ENCODE results near the gene ABCC4. TPM values are rescaled to one million over a fixed set of nuclear protein-coding genes. Genes with fewer than 3 reads are reported as not detected.
A peak's percentile ranks its signal among the peaks of the same experiment; 100 is the strongest.
"Not testable (repeated sequence)": the region's sequence is repeated elsewhere in the genome, so short reads cannot be mapped to it uniquely, and the experiment has no call there.

Gene ABCC4
- total RNA-seq, 1 experiment from 2014 or later = 25.7 TPM

- Histone ChIP-seq H3K27ac (no peak overlapping the region), H3K36me3 (no peaks in the 10 kb centered on the region), H3K4me1 (no peaks in the 10 kb centered on the region), H3K4me3 (no peak overlapping the region), H3K9me3 (replicated peaks) (no peaks in the 10 kb centered on the region), H3K27me3 (no peaks in the 10 kb centered on the region)
- no peak for DNase-seq
Observed at GRCh38 chr13:95317039-95317989, 16.1 kb upstream of the ABCC4 start.

GRCh38 chr13:95315752-95316151 is 14.5 kb upstream of the ABCC4 start:
- H3K4me3 ChIP-seq = no peak overlapping the region
- no peak for DNase-seq
- no peaks in the 10 kb centered on the region for H3K9me3 ChIP-seq (replicated peaks)
- H3K27me3 ChIP-seq = no peaks in the 10 kb centered on the region
- no peak overlapping the region for H3K27ac ChIP-seq
- H3K36me3 ChIP-seq = no peaks in the 10 kb centered on the region
- H3K4me1 ChIP-seq = no peaks in the 10 kb centered on the region

GRCh38 chr13:95307507-95307906 is 6.3 kb upstream of the ABCC4 start:
- Histone ChIP-seq H3K4me1 (no peaks in the 10 kb centered on the region), H3K4me3 (no peak overlapping the region), H3K9me3 (replicated peaks) (0 out of 2 replicates have a peak, but pooled peaks cover 2% of the 10 kb centered on the region), H3K27ac (no peak overlapping the region), H3K36me3 (no peaks in the 10 kb centered on the region), H3K27me3 (no peaks in the 10 kb centered on the region)
- no peak for DNase-seq

- no peaks in the 10 kb centered on the region for H3K4me1 ChIP-seq
- no peaks in the 10 kb centered on the region for H3K27me3 ChIP-seq
- no peaks in the 10 kb centered on the region for H3K36me3 ChIP-seq
- no peak overlapping the region for H3K27ac ChIP-seq
- H3K4me3 ChIP-seq = no peak overlapping the region
- 0 out of 2 replicates have a peak, but pooled peaks cover 2% of the 10 kb centered on the region for H3K9me3 ChIP-seq (replicated peaks)
- no peak for DNase-seq
Observed at GRCh38 chr13:95304453-95304852, 3.2 kb upstream of the ABCC4 start.

- Histone ChIP-seq H3K27ac (peak overlapping the region; percentile 72), H3K27me3 (no peaks in the 10 kb centered on the region), H3K4me1 (no peaks in the 10 kb centered on the region)
Observed at GRCh38 chr13:95301968-95302393, 730 bp upstream of the ABCC4 start.

GRCh38 chr13:95300625-95301182 is 547 bp downstream of the ABCC4 start:
- H3K27me3 ChIP-seq = no peaks in the 10 kb centered on the region
- H3K27ac ChIP-seq = peak overlapping the region; percentile 72
- peak; percentile 78 to 80 for DNase-seq

More at GRCh38 chr13:95301968-95302393, 730 bp upstream of the ABCC4 start:
- 0 out of 2 replicates have a peak, but pooled peaks cover 2% of the 10 kb centered on the region for H3K9me3 ChIP-seq (replicated peaks)
- DNase-seq = no peak
- H3K36me3 ChIP-seq = no peaks in the 10 kb centered on the region
- H3K4me3 ChIP-seq = peak overlapping the region; percentile 94

GRCh38 chr13:95298971-95299621 is 2.2 kb downstream of the ABCC4 start:
- H3K4me1 ChIP-seq = no peaks in the 10 kb centered on the region
- no peak for DNase-seq
- no peak overlapping the region for H3K27ac ChIP-seq
- no peaks in the 10 kb centered on the region for H3K36me3 ChIP-seq
- H3K4me3 ChIP-seq = no peak overlapping the region
- H3K9me3 ChIP-seq (replicated peaks) = 0 out of 2 replicates have a peak, but pooled peaks cover 2% of the 10 kb centered on the region
- no peaks in the 10 kb centered on the region for H3K27me3 ChIP-seq

More at GRCh38 chr13:95300625-95301182, 547 bp downstream of the ABCC4 start:
- H3K4me3 ChIP-seq = peak overlapping the region; percentile 94
- 0 out of 2 replicates have a peak, but pooled peaks cover 2% of the 10 kb centered on the region for H3K9me3 ChIP-seq (replicated peaks)
- H3K36me3 ChIP-seq = no peaks in the 10 kb centered on the region
- no peaks in the 10 kb centered on the region for H3K4me1 ChIP-seq

GRCh38 chr13:95298169-95298965 is 2.9 kb downstream of the ABCC4 start:
- Histone ChIP-seq H3K27me3 (no peaks in the 10 kb centered on the region), H3K36me3 (no peaks in the 10 kb centered on the region), H3K4me1 (no peaks in the 10 kb centered on the region), H3K27ac (no peak overlapping the region), H3K4me3 (no peak overlapping the region), H3K9me3 (replicated peaks) (0 out of 2 replicates have a peak, but pooled peaks cover 2% of the 10 kb centered on the region)
- DNase-seq = no peak

GRCh38 chr13:95296326-95296925 is 4.8 kb downstream of the ABCC4 start:
- Histone ChIP-seq H3K4me1 (no peaks in the 10 kb centered on the region), H3K36me3 (no peaks in the 10 kb centered on the region), H3K9me3 (replicated peaks) (no peaks in the 10 kb centered on the region), H3K27me3 (no peaks in the 10 kb centered on the region), H3K4me3 (no peak overlapping the region), H3K27ac (no peak overlapping the region)
- DNase-seq = peak in 1 of 2 experiments; percentile 15

- no peak for DNase-seq
- H3K9me3 ChIP-seq (replicated peaks) = no peaks in the 10 kb centered on the region
- H3K27me3 ChIP-seq = no peaks in the 10 kb centered on the region
- no peak overlapping the region for H3K4me3 ChIP-seq
- no peak overlapping the region for H3K27ac ChIP-seq
- H3K36me3 ChIP-seq = no peaks in the 10 kb centered on the region
- H3K4me1 ChIP-seq = no peaks in the 10 kb centered on the region
Observed at GRCh38 chr13:95295026-95295425, 6.2 kb downstream of the ABCC4 start.

- Histone ChIP-seq H3K27me3 (no peaks in the 10 kb centered on the region), H3K4me3 (no peak overlapping the region), H3K4me1 (no peaks in the 10 kb centered on the region), H3K36me3 (no peaks in the 10 kb centered on the region), H3K9me3 (replicated peaks) (no peaks in the 10 kb centered on the region), H3K27ac (no peak overlapping the region)
- no peak for DNase-seq
Observed at GRCh38 chr13:95292622-95293021, 8.6 kb downstream of the ABCC4 start.

- not testable (repeated sequence) for DNase-seq; H3K4me1 ChIP-seq; H3K27ac ChIP-seq; H3K4me3 ChIP-seq; H3K9me3 ChIP-seq (replicated peaks); H3K36me3 ChIP-seq; H3K27me3 ChIP-seq
Observed at GRCh38 chr13:95289901-95290300, 11.3 kb downstream of the ABCC4 start.

- Histone ChIP-seq H3K27ac (no peak overlapping the region), H3K36me3 (no peaks in the 10 kb centered on the region), H3K4me1 (no peaks in the 10 kb centered on the region), H3K4me3 (no peak overlapping the region), H3K9me3 (replicated peaks) (no peaks in the 10 kb centered on the region), H3K27me3 (no peaks in the 10 kb centered on the region)
- no peak for DNase-seq
Observed at GRCh38 chr13:95289020-95289444, 12.2 kb downstream of the ABCC4 start.

- DNase-seq = no peak
- Histone ChIP-seq H3K4me3 (no peak overlapping the region), H3K4me1 (no peaks in the 10 kb centered on the region), H3K27ac (no peak overlapping the region), H3K9me3 (replicated peaks) (no peaks in the 10 kb centered on the region), H3K36me3 (no peaks in the 10 kb centered on the region), H3K27me3 (no peaks in the 10 kb centered on the region)
Observed at GRCh38 chr13:95284436-95284835, 16.8 kb downstream of the ABCC4 start.

Data from SJCRH30 (cell line).